Measurements from ENCODE around the gene FLNA.
"Not testable (repeated sequence)": the region's sequence is repeated elsewhere in the genome, so short reads cannot be mapped to it uniquely, and the experiment has no call there.

- TF ChIP-seq, protein P1, sequence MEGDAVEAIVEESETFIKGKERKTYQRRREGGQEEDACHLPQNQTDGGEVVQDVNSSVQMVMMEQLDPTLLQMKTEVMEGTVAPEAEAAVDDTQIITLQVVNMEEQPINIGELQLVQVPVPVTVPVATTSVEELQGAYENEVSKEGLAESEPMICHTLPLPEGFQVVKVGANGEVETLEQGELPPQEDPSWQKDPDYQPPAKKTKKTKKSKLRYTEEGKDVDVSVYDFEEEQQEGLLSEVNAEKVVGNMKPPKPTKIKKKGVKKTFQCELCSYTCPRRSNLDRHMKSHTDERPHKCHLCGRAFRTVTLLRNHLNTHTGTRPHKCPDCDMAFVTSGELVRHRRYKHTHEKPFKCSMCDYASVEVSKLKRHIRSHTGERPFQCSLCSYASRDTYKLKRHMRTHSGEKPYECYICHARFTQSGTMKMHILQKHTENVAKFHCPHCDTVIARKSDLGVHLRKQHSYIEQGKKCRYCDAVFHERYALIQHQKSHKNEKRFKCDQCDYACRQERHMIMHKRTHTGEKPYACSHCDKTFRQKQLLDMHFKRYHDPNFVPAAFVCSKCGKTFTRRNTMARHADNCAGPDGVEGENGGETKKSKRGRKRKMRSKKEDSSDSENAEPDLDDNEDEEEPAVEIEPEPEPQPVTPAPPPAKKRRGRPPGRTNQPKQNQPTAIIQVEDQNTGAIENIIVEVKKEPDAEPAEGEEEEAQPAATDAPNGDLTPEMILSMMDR (IDR thresholded peaks at IDR 0.05; ENCODE audit: low read length), result not testable (repeated sequence)
- TF ChIP-seq EZH2 (IDR thresholded peaks at IDR 0.05; ENCODE audit: borderline replicate concordance, low read length), result not testable (repeated sequence)
Measured at GRCh38 chrX:154341399-154342298, 32.8 kb downstream of the FLNA start.

Data from OCI-LY1 (cell line).